HG02943 (cell line): Measurements from ENCODE around the gene TEX13D.
"Not testable (repeated sequence)": the region's sequence is repeated elsewhere in the genome, so short reads cannot be mapped to it uniquely, and the experiment has no call there.

Experiments
- ATAC-seq: cut with Tn5 transposase; IDR thresholded peaks from one replicate; pipeline ENCODE4 v1.9.1; 2021; ENCODE audit warnings: mild to moderate bottlenecking, low read depth, moderate library complexity; ENCODE audit not compliant: unreplicated experiment

The TEX13D gene

GRCh38 chrX:124332481-124333424, at the start of gene TEX13D:
TEX13D (plus strand) TSS chrX:124332660; CDS start chrX:124332918, 258 bp downstream.
- no peak for ATAC-seq

- ATAC-seq = no peak
Observed at GRCh38 chrX:124289443-124289842, 43.0 kb upstream of the TEX13D start.

- ATAC-seq = no peak
Observed at GRCh38 chrX:124293810-124294209, 38.6 kb upstream of the TEX13D start.

GRCh38 chrX:124299323-124299722, 33.1 kb upstream of the TEX13D start:
- not testable (repeated sequence) for ATAC-seq

- ATAC-seq = no peak
Observed at GRCh38 chrX:124300405-124300804, 32.1 kb upstream of the TEX13D start.

GRCh38 chrX:124307253-124307907, 25.1 kb upstream of the TEX13D start:
- no peak for ATAC-seq

GRCh38 chrX:124325732-124326131, 6.7 kb upstream of the TEX13D start:
- no peak for ATAC-seq

- ATAC-seq = no peak
Observed at GRCh38 chrX:124328765-124329164, 3.7 kb upstream of the TEX13D start.

- ATAC-seq = no peak
Observed at GRCh38 chrX:124333862-124334261, 1.4 kb downstream of the TEX13D start.

- ATAC-seq = not testable (repeated sequence)
Observed at GRCh38 chrX:124334555-124334954, 2.1 kb downstream of the TEX13D start.

- no peak for ATAC-seq
Observed at GRCh38 chrX:124335598-124335997, 3.1 kb downstream of the TEX13D start.

- ATAC-seq = no peak
Observed at GRCh38 chrX:124337916-124338315, 5.5 kb downstream of the TEX13D start.

GRCh38 chrX:124338733-124339514, 6.5 kb downstream of the TEX13D start:
- no peak for ATAC-seq

- ATAC-seq = no peak
Observed at GRCh38 chrX:124341396-124342132, 9.1 kb downstream of the TEX13D start.

- ATAC-seq = no peak
Observed at GRCh38 chrX:124342174-124342867, 9.9 kb downstream of the TEX13D start.

GRCh38 chrX:124343016-124343415, 10.6 kb downstream of the TEX13D start:
- no peak for ATAC-seq

- no peak for ATAC-seq
Observed at GRCh38 chrX:124344246-124344645, 11.8 kb downstream of the TEX13D start.

GRCh38 chrX:124346117-124346876, 13.8 kb downstream of the TEX13D start, which contains the start of gene SH2D1A:
SH2D1A (plus strand) TSS chrX:124346563; CDS start chrX:124346643, 80 bp downstream.
- no peak for ATAC-seq

GRCh38 chrX:124346877-124347241, 14.4 kb downstream of the TEX13D start:
- no peak for ATAC-seq
